DLD1 (cell line): ENCODE measurements around the gene UFSP1.
"Not testable (repeated sequence)": the region's sequence is repeated elsewhere in the genome, so short reads cannot be mapped to it uniquely, and the experiment has no call there.

Experiments
- in situ Hi-C: cut with HindIII; loops from 2 replicates; pipeline ENCODE4 v1.10.0; 2017; ENCODE audit warnings: low sequenced_read_pairs

Gene UFSP1

DNA sequence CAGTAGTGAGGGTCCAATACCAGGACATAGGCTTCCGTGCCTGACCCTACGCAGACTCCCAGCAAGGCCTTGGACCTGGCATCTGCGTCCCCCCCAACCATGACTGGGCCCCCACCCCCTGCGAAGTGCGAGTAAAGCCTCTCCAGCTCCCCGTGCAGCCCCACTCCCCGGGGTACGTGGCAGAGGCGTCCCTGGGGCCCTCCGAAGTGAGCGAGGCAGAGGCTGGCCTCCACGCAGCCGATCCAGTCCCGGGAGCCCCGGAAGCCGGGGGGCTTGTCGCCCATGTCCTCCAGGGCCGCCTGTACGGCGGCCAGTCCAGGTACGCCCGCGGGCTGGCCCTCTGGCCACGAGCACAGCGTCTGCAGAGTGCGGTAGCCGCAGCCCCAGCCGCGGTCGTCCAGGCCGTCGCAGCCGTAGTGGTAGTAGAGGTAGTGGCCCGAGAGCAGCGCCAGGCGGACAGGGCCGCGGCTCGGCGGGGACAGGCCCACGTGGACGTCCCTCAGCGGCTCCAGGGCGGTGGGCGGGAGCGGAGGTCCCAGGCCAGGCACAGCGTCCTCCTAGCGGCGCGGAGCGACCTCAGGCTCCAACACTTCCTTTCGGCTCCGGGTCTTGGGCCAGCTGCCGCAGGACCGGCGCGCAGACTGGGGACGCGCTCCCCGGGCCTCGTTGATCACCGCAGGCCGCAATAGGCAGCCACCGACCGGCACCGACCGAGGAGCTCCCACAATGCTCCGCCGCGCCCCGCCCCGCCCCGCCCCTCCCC is at the start of gene UFSP1:
UFSP1 (minus strand) TSS at position 728 of the 763 bp plus-strand sequence; CDS start at position 284, 444 bp downstream.
- in situ Hi-C loops, result loop anchor here (10.0 kb wide), 1 partner anchor 166 kb away; no protein-coding TSS in a partner anchor

DNA sequence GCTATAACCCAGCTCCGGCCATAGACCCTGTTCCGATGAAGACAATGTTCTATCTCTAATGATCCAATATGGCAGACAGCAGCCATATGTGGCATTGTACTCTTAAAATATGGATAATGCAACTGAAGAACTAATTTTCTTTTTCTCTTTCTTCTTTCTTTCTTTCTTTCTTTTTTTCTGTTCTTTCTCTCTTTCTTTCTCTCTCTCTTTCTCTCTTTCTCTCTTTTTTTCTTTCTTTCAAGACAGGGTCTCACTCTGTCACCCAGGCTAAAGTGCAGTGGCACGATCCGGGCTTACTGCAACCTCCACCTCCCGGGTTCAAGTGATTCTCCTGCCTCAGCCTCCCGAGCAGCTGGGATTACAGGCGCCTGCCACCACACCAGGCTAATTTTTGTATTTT is 46.7 kb upstream of the UFSP1 start:
- in situ Hi-C loops, result not testable (repeated sequence)

DNA sequence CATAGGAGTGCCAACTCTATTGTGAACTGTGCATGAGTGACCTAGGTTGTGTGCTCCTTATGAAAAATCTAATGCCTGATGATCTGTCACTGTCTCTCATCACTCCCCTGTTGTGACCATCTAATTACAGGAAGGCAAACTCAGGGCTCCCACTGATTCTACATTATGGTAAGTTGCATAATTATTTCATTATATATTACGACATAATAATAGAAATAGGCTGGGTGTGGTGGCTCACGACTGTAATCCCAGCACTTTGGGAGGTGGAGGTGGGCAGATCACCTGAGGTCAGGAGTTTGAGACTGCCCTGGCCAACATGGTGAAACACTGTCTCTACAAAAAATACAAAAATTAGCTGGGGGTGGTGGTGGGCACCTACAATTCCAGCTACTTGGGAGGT is 45.9 kb upstream of the UFSP1 start:
- in situ Hi-C loops, result not testable (repeated sequence)

DNA sequence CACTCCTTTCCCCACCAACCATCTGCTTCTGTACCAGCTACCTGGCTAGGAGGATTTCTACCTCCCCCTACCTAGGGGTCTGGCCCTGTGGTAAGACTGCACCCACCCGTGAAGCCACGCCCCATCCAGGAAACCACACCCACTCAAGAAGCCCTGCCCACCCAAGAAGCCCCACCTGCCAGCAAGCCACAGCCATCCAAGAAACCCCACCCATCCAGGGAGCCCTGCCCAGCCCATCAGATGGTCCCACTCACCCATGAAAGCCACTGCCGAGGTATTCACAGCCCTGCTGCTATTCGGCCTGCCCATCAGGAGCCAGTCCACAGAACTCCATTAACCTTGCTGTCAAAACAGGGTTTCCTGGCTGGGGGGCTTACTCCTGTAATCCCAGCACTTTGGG is 44.2 kb upstream of the UFSP1 start:
- in situ Hi-C loops, result no loop called here

DNA sequence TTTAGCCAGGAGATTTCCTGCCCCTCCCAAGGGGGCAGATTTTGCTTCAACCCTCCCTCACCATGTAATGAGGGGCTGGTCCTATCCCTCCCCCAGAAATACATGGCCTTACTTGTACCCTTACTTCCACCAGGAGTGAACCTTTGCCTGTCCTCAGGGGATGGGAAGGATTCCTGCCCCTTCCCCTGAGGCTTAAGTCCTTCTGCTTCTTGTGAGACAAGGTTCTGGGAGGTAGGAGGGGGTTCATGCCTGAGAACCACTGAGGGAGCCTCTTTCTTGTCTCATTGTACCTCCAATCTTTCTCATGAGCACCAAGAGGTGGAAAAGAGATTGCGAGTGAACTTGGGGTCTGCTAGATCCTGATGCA is 40.3 kb upstream of the UFSP1 start:
- in situ Hi-C loops, result no loop called here

DNA sequence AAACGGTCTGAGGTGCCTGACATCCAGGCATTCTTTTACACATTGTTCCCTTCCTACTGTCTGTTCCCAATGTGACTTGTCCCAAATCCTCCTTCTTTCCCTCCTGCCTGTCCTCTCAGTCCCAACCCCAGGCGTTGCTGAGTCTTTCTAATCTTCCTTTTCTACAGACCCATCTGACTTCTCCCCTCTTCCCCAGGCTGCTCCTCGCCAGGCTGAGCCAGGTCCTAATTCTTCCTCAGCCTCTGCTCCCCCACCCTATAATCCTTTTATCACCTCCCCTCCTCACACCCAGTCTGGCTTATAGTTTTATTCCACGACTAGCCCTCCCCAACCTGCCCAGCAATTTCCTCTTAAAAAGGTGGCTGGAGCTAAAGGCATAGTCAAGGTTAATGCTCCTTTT is 34.1 kb upstream of the UFSP1 start:
- in situ Hi-C loops, result not testable (repeated sequence)

DNA sequence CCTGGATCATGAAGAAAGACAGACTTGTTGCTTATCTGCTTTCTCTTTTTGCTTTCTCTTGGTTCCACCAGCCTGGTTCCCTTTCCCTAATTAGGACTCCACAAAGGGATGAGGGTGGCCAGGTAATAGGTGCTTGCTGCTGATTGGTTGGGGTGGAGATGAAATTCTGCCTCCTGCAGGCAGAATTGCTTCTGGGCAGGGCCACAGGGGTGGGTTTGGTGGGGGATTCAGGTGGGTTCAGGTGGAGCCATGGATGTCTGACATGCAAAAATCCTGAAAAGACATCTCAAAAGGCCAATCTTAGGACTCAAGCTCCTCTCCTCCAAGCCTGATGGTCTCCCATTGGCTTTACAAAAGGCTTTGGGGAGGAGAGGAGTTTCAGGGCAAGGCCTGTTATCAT is 31.5 kb upstream of the UFSP1 start:
- in situ Hi-C loops, result no loop called here

DNA sequence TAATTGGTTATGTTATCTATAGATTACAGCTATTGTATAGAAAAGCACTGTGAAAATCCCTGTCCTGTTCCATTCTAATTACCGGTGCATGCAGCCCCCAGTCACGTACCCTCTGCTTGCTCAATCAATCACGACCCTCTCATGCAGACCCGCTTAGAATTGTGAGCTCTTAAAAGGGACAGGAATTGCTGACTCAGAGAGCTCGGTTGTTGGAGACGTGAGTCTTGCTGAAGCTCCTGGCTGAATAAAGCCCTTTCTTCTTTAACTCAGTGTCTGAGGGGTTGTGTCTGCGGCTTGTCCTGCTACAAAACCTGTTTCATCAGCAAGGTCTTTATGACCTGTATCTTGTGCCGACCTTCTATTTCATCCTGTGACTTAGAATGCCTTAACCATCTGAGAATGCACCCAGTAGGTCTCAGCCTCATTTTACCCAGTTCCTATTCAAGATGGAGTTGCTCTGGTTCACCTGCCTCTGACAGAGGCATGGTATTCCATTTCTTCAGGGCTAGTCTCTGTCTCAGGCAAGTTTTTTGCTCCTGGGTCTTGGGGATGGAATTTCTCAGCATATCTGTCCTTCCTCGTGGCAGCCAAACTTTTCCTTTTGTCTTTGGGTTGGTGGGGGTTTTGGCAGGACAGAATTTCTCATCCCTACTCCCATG is 30.4 kb upstream of the UFSP1 start:
- in situ Hi-C loops, result not testable (repeated sequence)

DNA sequence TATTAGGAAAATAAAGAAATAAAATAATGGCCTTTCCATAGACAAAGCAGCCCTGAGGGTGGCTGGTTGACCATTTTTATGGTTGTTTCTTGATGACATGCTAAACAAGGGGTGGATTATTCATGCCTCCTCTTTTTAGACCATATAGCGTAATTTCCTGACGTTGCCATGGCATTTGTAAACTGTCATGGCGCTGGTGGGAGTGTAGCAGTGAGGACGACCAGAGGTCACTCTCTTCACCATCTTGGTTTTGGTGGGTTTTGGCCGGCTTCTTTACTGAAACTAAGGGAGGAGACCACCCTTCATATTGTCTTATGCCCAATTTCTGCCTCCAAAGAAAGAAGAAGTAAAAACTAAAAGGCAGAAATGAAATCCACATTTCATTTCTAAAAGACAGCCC is 29.8 kb upstream of the UFSP1 start:
- in situ Hi-C loops, result not testable (repeated sequence)

DNA sequence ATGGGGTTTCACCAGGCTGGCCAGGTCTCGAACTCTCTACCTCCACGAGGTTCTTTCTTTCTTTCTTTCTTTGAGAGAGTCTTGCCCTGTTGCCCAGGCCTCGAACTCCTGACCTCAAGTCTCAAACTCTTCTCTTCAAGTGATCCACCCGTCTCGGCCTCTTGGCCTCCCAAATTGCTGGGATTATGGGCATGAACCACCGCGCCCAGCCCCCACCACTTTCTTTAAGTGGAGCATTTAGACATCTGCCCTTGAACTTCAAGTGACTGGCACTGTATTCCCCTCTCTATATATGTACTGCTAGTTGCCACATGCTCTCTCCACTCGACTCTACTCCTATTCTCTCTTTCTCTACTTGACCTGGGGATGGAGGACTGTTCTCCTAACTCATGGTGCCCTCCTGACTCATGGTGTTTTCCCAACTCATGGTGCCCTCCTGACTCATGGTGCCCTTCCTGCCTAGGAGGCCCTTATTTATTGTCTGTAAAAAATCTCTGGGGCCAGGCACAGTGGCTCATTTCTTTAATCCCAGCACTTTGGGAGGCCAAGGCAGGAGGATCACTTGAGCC is 25.4 kb upstream of the UFSP1 start:
- in situ Hi-C loops, result no loop called here

DNA sequence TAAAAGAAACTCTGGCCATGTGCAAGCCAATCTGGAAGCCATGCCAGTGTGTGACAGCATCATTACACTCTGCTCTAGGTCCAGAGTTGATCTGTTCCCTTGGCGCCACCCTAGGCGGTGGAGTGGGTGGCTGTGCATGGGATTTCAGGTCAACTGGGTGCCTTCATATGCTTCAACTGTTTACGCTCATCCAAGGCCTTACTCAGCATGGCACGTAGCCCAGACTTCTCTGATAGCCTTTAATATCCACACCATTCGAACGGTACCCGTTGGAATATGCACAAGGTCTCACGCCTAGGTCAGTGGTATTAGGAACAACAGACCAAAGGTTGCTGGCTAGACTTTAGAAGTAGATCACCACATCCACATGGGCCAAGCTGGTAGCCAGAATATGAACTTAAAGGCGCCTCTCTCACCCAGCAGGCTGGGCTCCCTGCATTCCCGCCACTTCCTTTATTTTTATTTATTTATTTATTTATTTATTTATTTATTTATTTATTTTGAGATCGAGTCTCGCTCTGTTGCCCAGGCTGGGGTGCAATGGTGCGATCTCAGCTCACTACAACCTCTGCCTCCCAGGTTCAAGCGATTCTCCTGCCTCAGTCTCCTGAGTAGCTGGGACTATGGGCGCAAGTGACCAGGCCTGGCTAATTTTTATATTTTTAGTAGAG is 24.8 kb upstream of the UFSP1 start:
- in situ Hi-C loops, result no loop called here

DNA sequence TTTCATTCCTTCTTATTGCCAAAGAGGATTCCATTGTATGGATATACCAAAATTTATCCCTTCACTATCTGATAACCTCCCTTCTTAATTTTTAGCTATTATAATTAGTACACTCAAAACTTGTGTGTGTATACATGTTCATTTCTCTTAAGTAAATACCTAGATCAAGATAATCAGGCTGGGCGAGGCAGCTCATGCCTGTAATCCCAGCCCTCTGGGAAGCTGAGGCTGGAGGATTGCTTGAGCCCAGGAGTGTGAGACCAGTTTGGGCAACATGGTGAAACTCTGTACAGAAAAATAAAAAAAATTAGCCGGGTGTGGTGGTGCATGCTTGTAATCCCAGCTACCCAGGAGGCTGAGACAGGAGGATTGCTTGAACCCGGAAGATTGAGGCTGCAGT is 22.0 kb upstream of the UFSP1 start:
- in situ Hi-C loops, result no loop called here

DNA sequence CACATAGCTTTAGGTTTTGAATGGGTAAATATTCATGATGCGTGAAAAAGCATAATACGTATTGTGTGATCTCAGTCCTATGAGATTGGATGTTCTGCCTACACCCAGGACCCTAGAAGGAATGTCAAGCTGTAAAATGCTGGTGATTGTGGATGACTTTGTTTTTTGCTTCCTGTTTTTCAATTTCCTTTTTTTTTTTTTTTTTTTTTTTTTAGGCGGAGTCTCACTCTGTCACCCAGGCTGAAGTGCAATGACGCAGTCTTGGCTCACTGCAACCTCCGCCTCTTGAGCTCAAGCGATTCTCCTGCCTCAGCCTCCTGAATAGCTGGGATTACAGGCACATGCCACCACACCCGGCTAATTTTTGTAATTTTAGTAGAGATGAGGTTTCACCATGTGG is 20.9 kb upstream of the UFSP1 start:
- in situ Hi-C loops, result not testable (repeated sequence)

DNA sequence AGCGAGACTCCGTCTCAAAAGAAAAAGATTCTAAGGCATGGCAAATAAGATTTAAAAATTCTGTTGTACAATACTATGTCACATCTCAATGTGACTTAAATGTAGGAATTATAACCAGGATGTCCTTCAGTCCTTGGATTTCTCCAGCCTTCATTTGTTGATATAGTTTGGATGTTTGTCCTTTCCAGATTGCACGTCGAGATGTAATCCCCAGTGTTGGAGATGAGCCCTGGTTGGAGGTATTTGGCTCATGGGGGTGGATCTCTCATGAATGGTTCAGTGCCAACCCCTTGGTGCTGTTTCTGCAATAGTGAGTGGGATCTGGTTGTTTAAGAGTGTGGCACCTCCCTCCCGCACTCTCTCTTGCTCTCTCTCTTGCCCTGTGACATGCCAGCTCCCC is 19.0 kb upstream of the UFSP1 start:
- in situ Hi-C loops, result no loop called here

DNA sequence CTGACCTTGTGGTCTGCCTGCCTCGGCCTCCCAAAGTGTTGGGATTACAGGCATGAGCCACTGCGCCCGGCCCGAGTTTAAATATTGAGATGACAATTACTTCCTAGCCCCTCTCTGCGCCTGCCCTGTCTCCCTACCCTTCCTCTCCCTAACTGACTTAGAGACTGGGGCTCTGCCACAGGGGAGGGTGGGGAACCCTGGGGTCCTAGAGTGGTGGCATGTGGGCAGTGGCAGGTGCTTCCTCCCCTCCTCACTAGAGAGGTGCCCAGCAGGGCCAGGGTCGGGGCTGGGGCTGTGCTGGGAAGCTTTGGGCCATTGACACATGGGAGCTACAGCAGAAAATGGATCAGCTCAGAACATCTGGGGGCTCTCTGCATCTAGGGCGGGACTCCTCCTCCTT is 13.1 kb upstream of the UFSP1 start:
- in situ Hi-C loops, result no loop called here

DNA sequence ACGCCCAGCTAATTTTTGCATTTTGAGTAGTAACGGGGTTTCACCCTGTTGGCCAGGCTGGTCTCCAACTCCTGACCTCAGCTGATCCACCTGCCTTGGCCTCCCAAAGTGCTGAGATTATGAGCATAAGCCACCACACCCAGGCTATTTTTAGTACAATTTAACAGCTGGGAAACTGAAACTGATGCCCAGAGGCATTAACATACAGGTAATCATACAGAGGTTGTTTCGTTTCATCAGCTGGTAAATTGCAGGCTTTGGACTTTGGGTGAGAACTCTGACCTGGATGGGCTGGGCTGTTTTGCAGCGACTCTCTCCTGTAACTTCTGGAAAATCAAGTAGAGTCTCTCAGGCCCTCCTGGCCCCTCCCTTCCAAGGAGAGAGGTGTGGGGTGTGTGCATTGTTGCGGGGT is 12.4 kb upstream of the UFSP1 start:
- in situ Hi-C loops, result no loop called here

DNA sequence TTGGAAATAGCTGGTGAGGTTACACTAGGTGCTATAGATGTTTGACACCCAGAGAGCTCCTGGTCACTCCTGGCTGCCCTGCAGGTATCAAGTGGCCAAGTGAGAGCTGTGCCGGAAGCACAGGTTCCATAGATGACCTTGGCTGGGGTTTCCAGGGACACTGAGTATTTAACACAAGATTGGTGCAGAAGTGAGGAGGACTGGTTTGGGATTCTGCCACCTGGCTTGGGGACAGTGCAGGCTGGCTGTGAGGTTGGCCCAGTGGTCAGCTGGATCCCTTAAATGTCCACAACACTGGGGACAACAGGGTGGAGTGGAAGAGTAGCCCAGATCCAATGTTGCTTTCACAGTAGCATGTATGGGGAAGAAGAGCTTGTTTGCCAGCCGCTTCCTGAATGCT is 11.5 kb upstream of the UFSP1 start:
- in situ Hi-C loops, result no loop called here

DNA sequence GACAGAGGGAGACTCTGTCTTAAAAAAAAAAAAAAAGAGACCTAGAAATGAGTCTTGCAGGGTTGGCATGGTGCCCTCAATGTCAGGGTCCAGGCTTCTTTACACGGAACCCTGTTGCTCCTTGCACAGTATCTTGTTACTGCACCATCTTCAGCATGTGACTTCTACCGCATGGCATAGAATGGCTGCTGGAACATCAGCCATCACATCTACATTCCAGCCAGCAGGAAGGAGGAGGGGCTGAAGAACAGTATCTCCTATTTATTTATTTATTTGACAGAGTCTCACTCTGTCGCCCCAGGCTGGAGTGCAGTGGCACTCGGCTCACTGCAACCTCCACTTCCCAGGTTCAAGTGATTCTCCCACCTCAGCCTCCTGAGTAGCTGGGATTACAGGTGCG is 9.9 kb upstream of the UFSP1 start:
- in situ Hi-C loops, result no loop called here

DNA sequence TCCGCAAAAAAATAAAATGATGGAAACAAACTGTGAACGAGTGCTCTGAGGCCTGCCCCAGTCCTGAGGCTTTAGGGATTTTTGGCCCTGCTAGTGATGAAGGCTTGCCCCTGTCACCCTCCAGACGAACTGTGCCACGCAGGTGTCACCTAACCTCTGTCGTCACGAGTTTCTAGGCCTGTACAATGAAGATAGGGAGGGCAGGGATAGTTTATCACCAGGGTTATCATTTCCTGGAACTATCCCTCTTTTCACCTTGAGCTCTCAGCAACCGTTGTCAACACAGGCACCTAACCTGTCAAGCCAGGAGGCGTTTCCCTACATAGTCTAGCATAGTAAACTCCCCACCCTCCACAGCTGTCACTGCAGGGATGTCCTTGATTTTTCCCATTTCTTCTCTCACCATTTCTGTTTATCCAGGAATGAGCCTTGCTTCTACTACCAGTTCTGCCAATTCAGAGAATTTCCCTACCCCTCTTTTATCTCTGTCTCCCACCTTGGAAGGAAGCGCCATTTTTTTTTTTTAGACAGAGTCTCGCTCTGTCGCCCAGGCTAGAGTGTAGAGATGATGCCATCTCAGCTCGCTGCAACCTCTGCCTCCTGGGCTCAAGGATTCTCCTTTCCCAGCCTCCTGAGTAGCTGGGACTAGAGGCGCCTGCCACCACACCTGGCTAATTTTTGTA is 8.4 kb upstream of the UFSP1 start:
- in situ Hi-C loops, result no loop called here

DNA sequence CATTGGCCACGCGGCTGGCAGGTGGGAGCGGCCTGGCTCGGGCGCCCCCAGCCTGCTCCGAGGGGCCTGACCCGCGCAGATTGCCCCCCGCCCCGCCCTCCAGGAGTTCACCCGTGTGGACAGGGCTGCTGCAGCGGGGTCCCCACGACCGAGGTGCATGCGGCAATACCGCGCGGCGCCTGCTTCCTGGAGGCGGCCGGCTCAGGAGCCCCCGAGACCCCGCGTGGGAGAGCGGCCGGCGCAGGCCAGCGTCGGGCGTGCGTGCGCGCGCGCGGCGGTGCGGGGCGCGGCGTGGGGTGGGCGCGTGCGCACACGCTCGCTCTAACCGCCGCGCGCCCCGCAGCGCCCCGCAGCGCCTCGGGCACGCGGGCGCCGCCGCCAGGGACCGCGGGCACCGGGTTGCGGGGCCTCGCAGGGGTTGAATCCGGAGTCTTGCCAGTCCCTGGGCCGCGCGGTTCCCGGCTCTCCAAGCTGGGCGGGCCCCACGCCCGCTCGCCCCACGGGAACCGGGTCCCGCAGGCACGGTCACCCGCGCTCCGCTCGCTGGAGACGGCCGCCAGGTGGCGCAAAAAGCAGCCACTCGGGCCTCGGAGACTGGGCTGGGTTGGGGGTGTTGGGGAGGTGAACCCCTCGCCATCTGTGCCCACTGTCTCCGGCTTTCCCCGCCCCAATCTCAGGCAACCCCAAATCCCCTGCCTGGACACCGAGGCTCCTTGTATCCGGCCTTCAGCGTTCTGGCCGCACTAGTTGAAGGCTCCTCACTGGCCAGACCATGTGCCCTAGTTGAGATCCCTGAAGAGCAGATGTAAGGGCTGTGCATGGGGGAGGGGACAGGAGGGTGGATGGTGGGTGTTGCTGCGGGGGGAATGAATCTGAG is 7.5 kb upstream of the UFSP1 start:
- in situ Hi-C loops, result no loop called here
